Effector memory CD4-positive, alpha-beta T cell (primary cell): ENCODE results near the gene GFM1.

Source experiments
- DNase-seq, 3 donors: peaks; one replicate each; pipeline ENCODE4 v3.0.0-alpha.2; 2020
- H3K27ac ChIP-seq: 2 replicates; pipeline ENCODE4 v1.7.0; 2013; ENCODE audit warnings: mild to moderate bottlenecking, low read length, moderate library complexity; ENCODE audit not compliant: insufficient read depth, poor library complexity, severe bottlenecking
- H3K27me3 ChIP-seq: replicated peaks from 2 replicates; pipeline ENCODE4 v1.7.0; 2013; ENCODE audit warnings: mild to moderate bottlenecking, low read length; ENCODE audit not compliant: insufficient read depth, control insufficient read depth, poor library complexity, severe bottlenecking
- H3K36me3 ChIP-seq: 2 replicates; pipeline ENCODE4 v1.7.0; 2013; ENCODE audit warnings: mild to moderate bottlenecking, low read length, moderate library complexity; ENCODE audit not compliant: control insufficient read depth, insufficient read depth
- H3K4me1 ChIP-seq: 2 replicates; pipeline ENCODE4 v1.7.0; 2013; ENCODE audit warnings: low read length, mild to moderate bottlenecking; ENCODE audit not compliant: control insufficient read depth, insufficient read depth, poor library complexity, severe bottlenecking
- H3K4me3 ChIP-seq: 2 replicates; pipeline ENCODE4 v1.7.0; 2013; ENCODE audit warnings: low read length, low read depth, mild to moderate bottlenecking; ENCODE audit not compliant: insufficient read depth, poor library complexity, severe bottlenecking
- H3K9me3 ChIP-seq: 2 replicates; pipeline ENCODE4 v1.7.0; 2013; ENCODE audit warnings: mild to moderate bottlenecking, low read length, moderate library complexity; ENCODE audit not compliant: control insufficient read depth

The GFM1 gene

GRCh38 chr3:158718490-158719170, 74.3 kb downstream of the GFM1 start:
- no peaks in the 10 kb centered on the region for H3K9me3 ChIP-seq
- H3K4me1 ChIP-seq, result peaks cover 18% of the 10 kb centered on the region

GRCh38 chr3:158722108-158722507, 77.8 kb downstream of the GFM1 start:
- H3K27ac ChIP-seq, result no peak overlapping the region
- no peaks in the 10 kb centered on the region for H3K27me3 ChIP-seq
- no peak for DNase-seq
- H3K36me3 ChIP-seq, result no peaks in the 10 kb centered on the region
- H3K9me3 ChIP-seq, result no peaks in the 10 kb centered on the region
- H3K4me3 ChIP-seq, result no peak overlapping the region
- peaks cover 20% of the 10 kb centered on the region for H3K4me1 ChIP-seq

More at GRCh38 chr3:158718490-158719170, 74.3 kb downstream of the GFM1 start:
- no peak overlapping the region for H3K4me3 ChIP-seq
- no peak overlapping the region for H3K27ac ChIP-seq
- no peaks in the 10 kb centered on the region for H3K36me3 ChIP-seq
- H3K27me3 ChIP-seq, result no peaks in the 10 kb centered on the region
- no peak for DNase-seq

- Histone ChIP-seq H3K9me3 (no peaks in the 10 kb centered on the region), H3K27ac (peak overlapping the region; percentile 49), H3K27me3 (no peaks in the 10 kb centered on the region), H3K4me1 (peaks cover 25% of the 10 kb centered on the region), H3K36me3 (no peaks in the 10 kb centered on the region), H3K4me3 (no peak overlapping the region)
- DNase-seq, result no peak
These were observed 79.7 kb downstream of the GFM1 start for GRCh38 chr3:158723991-158724390.

- no peak overlapping the region for H3K27ac ChIP-seq
These were observed 81.2 kb downstream of the GFM1 start for GRCh38 chr3:158725348-158726011.

GRCh38 chr3:158727206-158728060, 83.1 kb downstream of the GFM1 start:
- Histone ChIP-seq H3K4me1 (peaks cover 24% of the 10 kb centered on the region), H3K36me3 (no peaks in the 10 kb centered on the region), H3K4me3 (peak overlapping the region; percentile 33), H3K27me3 (no peaks in the 10 kb centered on the region), H3K27ac (no peak overlapping the region), H3K9me3 (no peaks in the 10 kb centered on the region)
- peak in 1 of 3 donors; percentile 31 for DNase-seq

More at GRCh38 chr3:158725348-158726011, 81.2 kb downstream of the GFM1 start:
- no peaks in the 10 kb centered on the region for H3K9me3 ChIP-seq
- peaks cover 25% of the 10 kb centered on the region for H3K4me1 ChIP-seq
- H3K36me3 ChIP-seq, result no peaks in the 10 kb centered on the region
- H3K27me3 ChIP-seq, result no peaks in the 10 kb centered on the region
- no peak overlapping the region for H3K4me3 ChIP-seq
- DNase-seq, result no peak

- Histone ChIP-seq H3K4me3 (peak overlapping the region; percentile 33), H3K9me3 (no peaks in the 10 kb centered on the region), H3K27ac (no peak overlapping the region), H3K36me3 (no peaks in the 10 kb centered on the region), H3K27me3 (no peaks in the 10 kb centered on the region), H3K4me1 (peaks cover 19% of the 10 kb centered on the region)
- DNase-seq, result no peak
These were observed 83.7 kb downstream of the GFM1 start for GRCh38 chr3:158728061-158728377.

GRCh38 chr3:158728851-158729250, 84.5 kb downstream of the GFM1 start:
- no peak for DNase-seq
- Histone ChIP-seq H3K27me3 (no peaks in the 10 kb centered on the region), H3K4me1 (peaks cover 12% of the 10 kb centered on the region), H3K9me3 (no peaks in the 10 kb centered on the region), H3K27ac (no peak overlapping the region), H3K4me3 (no peak overlapping the region), H3K36me3 (no peaks in the 10 kb centered on the region)

- Histone ChIP-seq H3K4me3 (peak overlapping the region; percentile 51), H3K4me1 (peaks cover 12% of the 10 kb centered on the region)
These were observed 87.2 kb downstream of the GFM1 start for GRCh38 chr3:158731486-158731885.

GRCh38 chr3:158731938-158732855, 87.9 kb downstream of the GFM1 start, which contains the start of gene RARRES1:
TSS of gene RARRES1 (minus strand) at chr3:158732457. CDS start at chr3:158732415, 42 bp downstream.
- Histone ChIP-seq H3K27me3 (no peaks in the 10 kb centered on the region), H3K27ac (no peak within 1 kb of the TSS), H3K4me1 (peaks cover 11% of the 10 kb centered on the region), H3K4me3 (peak within 1 kb of the TSS; percentile 51), H3K36me3 (no peaks in the 10 kb centered on the region), H3K9me3 (no peaks in the 10 kb centered on the region)
- no peak for DNase-seq

More at GRCh38 chr3:158731486-158731885, 87.2 kb downstream of the GFM1 start:
- H3K36me3 ChIP-seq, result no peaks in the 10 kb centered on the region
- no peak for DNase-seq
- H3K9me3 ChIP-seq, result no peaks in the 10 kb centered on the region
- H3K27me3 ChIP-seq, result no peaks in the 10 kb centered on the region
- no peak overlapping the region for H3K27ac ChIP-seq
